HCT116 (cell line): ENCODE measurements around the gene SHROOM3.

ENCODE experiments used
- CBX3 ChIP-seq: IDR thresholded peaks from 2 replicates; pipeline ENCODE4 v1.6.1; 2012; ENCODE audit warnings: low read depth
- EGR1 ChIP-seq: IDR thresholded peaks from 2 replicates; pipeline ENCODE4 v1.6.1; 2012; ENCODE audit warnings: low read depth
- POLR2A ChIP-seq: IDR thresholded peaks from 2 replicates; pipeline ENCODE4 v1.7.0; 2011; ENCODE audit warnings: borderline replicate concordance; ENCODE audit not compliant: insufficient read depth, insufficient read length; ENCODE audit errors: extremely low read depth
- SP1 ChIP-seq: IDR thresholded peaks from 2 replicates; pipeline ENCODE4 v1.6.1; 2012; ENCODE audit warnings: low read depth
- YY1 ChIP-seq: IDR thresholded peaks from 2 replicates; pipeline ENCODE4 v1.6.1; 2011; ENCODE audit warnings: low read length, low read depth, moderate library complexity, mild to moderate bottlenecking; ENCODE audit not compliant: insufficient replicate concordance; ENCODE audit errors: extremely low read depth
- TF ChIP-seq, protein P1 (sequence below), 3 experiments: fragments of 200-600 bp in 1 of 3; sonication (generic) in 1 of 3; IDR thresholded peaks in 2 of 3; conservative IDR thresholded peaks in 1 of 3; 2 replicates each; pipeline ENCODE4 v1.5.1; 2012 to 2017; ENCODE audit warnings: low read depth in 2 of 3, low read length in 2 of 3, antibody characterized with exemption in 1 of 3, borderline replicate concordance in 1 of 3, control low read depth in 1 of 3, mild to moderate bottlenecking in 1 of 3, mixed read lengths in 1 of 3, mixed run types in 1 of 3, moderate library complexity in 1 of 3; ENCODE audit not compliant: insufficient read depth in 1 of 3

DNA sequence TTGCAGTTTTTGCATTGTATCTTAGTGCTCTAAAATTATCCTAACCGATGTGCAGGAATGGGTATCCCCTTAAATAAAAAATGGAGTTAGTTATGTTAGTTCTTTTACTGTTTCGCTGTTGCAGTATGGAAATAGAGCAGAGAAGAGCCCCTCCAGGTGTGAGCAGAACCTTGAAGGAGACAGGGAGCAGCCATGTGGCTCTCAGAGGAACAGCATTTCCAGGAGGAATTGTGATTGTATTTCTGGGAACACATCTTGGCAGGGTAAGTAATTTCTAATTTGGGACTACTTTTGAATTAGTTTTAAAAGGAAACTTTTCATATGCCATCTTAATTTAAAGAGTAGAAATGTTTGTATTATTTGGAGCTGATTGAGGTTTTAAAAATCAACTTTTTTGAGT, 8.8 kb upstream of the SHROOM3 start:
- TF ChIP-seq EGR1 (no peak), SP1 (no peak), POLR2A (no peak), CBX3 (no peak), YY1 (no peak)
- TF ChIP-seq, protein P1, sequence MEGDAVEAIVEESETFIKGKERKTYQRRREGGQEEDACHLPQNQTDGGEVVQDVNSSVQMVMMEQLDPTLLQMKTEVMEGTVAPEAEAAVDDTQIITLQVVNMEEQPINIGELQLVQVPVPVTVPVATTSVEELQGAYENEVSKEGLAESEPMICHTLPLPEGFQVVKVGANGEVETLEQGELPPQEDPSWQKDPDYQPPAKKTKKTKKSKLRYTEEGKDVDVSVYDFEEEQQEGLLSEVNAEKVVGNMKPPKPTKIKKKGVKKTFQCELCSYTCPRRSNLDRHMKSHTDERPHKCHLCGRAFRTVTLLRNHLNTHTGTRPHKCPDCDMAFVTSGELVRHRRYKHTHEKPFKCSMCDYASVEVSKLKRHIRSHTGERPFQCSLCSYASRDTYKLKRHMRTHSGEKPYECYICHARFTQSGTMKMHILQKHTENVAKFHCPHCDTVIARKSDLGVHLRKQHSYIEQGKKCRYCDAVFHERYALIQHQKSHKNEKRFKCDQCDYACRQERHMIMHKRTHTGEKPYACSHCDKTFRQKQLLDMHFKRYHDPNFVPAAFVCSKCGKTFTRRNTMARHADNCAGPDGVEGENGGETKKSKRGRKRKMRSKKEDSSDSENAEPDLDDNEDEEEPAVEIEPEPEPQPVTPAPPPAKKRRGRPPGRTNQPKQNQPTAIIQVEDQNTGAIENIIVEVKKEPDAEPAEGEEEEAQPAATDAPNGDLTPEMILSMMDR (IDR thresholded peaks at IDR 0.05 in 2 of 3, conservative IDR thresholded peaks at IDR 0.05 in 1 of 3; ENCODE audit: borderline replicate concordance in 1 of 3, insufficient read depth in 1 of 3, low read depth in 2 of 3, low read length in 2 of 3) = peak; percentile 17 to 31 (median 20); a peak in 3 of 6 replicates
